Endothelial cell of umbilical vein (primary cell): ENCODE results near the gene CTPS1.
A peak's percentile ranks its signal among the peaks of the same experiment; 100 is the strongest.

ENCODE experiments used
- EZH2 ChIP-seq: IDR thresholded peaks from 2 replicates; pipeline ENCODE4 v1.6.1; 2012; ENCODE audit warnings: borderline replicate concordance, low read depth, mild to moderate bottlenecking, moderate library complexity, low read length, inconsistent platforms; ENCODE audit not compliant: severe bottlenecking
- POLR2AphosphoS5 ChIP-seq: IDR thresholded peaks from 2 replicates; pipeline ENCODE4 v1.6.1; 2012; ENCODE audit warnings: low read depth, mild to moderate bottlenecking, control low read depth, low read length, moderate library complexity; ENCODE audit not compliant: insufficient read depth

- no peak for TF ChIP-seq EZH2
- peak; percentile 84 for TF ChIP-seq POLR2AphosphoS5
Observed at GRCh38 chr1:41003640-41004220, 24.2 kb downstream of the CTPS1 start.
